GM18870 (cell line): ENCODE data around the gene SPATA31E1.
"Not testable (repeated sequence)": the region's sequence is repeated elsewhere in the genome, so short reads cannot be mapped to it uniquely, and the experiment has no call there.

Experiments
- ATAC-seq: cut with Tn5 transposase; IDR thresholded peaks from one replicate; pipeline ENCODE4 v1.9.1; 2021; ENCODE audit warnings: moderate library complexity; ENCODE audit not compliant: unreplicated experiment

SPATA31E1 gene

GRCh38 chr9:87919013-87919412, 36.3 kb downstream of the SPATA31E1 start:
- ATAC-seq, result not testable (repeated sequence)

- ATAC-seq, result not testable (repeated sequence)
These were observed 38.9 kb downstream of the SPATA31E1 start for GRCh38 chr9:87921561-87921960.

DNA sequence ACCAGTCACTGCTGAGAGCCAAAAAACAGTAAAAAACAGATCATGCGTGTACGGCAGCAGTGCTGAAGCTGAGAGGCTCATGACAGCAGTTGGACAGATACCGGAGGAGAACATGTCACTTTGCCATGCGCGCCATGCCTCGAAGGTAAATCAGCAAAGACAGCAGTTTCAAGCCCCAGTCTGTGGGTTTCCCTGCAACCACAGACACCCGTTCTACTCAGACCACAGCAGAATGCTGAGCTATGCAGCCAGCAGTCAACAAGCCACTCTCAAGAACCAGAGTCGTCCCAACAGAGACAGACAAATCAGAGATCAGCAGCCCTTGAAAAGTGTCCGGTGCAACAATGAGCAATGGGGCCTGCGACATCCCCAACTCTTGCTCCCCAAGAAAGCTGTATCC, 40.3 kb downstream of the SPATA31E1 start:
- not testable (repeated sequence) for ATAC-seq

- not testable (repeated sequence) for ATAC-seq
These were observed 42.2 kb downstream of the SPATA31E1 start for GRCh38 chr9:87924851-87925250.

DNA sequence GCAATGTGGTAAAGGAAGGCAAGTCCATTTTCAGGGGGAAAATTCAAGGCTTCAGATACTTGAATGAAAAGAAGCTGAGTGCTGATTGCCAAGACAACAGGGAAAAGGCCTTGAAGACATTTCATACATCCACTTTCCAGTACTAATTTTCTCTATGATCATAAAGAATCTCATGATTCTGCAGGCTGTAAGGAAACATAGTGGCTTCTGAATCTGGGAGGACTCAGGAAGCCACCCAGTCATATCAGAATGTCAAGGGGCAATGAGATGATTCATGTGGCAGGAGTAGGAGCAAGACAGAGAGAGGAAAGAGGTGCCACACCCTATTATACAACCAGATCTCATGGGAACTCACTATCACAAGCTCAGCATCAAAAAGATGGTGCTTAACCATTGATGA, 46.5 kb downstream of the SPATA31E1 start:
- ATAC-seq, result not testable (repeated sequence)

DNA sequence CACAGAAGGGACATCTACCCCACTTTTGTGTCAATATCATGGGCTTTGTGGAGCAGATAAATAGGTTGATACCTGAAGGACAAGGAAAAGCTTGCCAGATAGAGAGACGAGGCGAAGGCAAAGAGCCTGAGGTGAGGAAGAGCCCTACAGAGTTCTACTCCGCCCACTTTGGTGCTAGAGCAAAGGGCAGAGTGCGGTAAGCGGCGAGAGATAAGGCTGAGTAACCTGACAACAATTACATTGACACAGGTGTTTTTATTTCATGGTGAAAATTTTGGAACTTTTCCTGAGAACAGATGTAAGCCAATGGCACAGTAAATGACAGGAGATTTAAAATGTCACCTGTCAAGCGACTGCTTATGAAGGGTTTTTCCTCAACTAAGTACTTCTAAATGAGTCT, 51.8 kb downstream of the SPATA31E1 start:
- ATAC-seq, result not testable (repeated sequence)

GRCh38 chr9:87937352-87937751, 54.7 kb downstream of the SPATA31E1 start:
- ATAC-seq, result not testable (repeated sequence)

- ATAC-seq, result not testable (repeated sequence)
These were observed 55.2 kb downstream of the SPATA31E1 start for GRCh38 chr9:87937918-87938317.

DNA sequence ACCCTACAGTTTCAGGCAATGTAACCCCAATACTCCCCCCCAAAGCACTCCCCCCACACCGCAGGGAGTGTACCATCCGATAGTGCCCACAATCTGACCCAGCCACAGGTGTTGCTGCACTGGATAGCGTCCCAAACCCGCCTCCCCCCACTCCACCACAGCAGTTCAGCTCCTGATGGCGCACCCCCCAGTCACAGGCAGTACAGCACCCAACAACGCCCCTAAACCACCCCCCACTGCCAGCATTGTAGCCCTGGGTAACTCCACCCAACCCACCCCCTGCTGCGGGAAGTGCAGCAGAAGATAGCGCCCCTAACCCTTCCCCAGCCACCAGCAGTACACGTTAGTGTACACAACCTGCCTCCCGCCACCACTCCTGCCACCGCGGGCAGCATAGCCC, 55.7 kb downstream of the SPATA31E1 start:
- not testable (repeated sequence) for ATAC-seq
